Tibial nerve (tissue), 3 donors: ENCODE measurements around the gene PCBP4.

Experiments
- CTCF ChIP-seq, 5 experiments: fragments of 200-600 bp in 3 of 5; fragments of 450-650 bp in 2 of 5; sonication (generic) in 3 of 5; IDR thresholded peaks; one replicate each; pipeline ENCODE4 v1.5.1; 2016 to 2019; ENCODE audit warnings: antibody characterized with exemption in 5 of 5, mild to moderate bottlenecking in 3 of 5, moderate library complexity in 2 of 5
- POLR2A ChIP-seq, 2 donors: fragments of 450-650 bp; IDR thresholded peaks; one replicate each; pipeline ENCODE4 v1.6.1; 2017; ENCODE audit warnings: antibody characterized with exemption in 2 of 2, mild to moderate bottlenecking in 2 of 2, moderate library complexity in 2 of 2

- TF ChIP-seq CTCF (IDR thresholded peaks at IDR 0.05) (no peak), POLR2A (IDR thresholded peaks at IDR 0.05) (no peak)
These were observed 19.0 kb upstream of the PCBP4 start for GRCh38 chr3:51986010-51986947.
